ENCODE measurements around the gene BCDIN3D.
"Not testable (repeated sequence)": the region's sequence is repeated elsewhere in the genome, so short reads cannot be mapped to it uniquely, and the experiment has no call there.

BCDIN3D gene

DNA sequence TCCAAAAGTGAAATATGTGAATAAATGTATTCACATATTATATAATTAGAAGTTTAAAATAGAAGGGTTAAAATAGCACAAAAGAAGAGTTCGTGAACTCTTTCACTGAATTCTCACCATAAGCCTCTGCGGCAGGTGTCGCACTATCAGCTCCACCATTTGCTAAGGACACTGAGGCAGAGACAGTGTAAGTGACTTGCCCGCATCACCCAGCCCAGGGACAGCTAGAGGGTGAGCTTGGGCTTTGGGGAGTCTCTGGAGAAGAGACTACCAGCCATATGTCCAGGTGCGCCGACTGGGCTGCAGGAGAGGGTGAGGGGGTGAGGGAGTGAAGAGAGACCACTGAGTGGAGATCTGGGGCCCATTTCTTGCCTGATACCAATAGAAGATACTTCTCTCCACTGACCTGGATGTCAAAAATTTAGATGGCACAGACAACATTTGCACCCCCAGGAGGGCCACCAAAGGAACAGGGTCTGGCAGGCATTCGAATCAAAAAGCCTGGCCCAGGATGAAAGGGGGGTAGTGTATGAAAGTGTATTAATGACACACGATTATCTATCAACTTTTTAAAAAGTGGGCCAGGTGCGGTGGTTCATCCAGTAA lies 32.3 kb upstream of the BCDIN3D start:
- no peak for DNase-seq

DNA sequence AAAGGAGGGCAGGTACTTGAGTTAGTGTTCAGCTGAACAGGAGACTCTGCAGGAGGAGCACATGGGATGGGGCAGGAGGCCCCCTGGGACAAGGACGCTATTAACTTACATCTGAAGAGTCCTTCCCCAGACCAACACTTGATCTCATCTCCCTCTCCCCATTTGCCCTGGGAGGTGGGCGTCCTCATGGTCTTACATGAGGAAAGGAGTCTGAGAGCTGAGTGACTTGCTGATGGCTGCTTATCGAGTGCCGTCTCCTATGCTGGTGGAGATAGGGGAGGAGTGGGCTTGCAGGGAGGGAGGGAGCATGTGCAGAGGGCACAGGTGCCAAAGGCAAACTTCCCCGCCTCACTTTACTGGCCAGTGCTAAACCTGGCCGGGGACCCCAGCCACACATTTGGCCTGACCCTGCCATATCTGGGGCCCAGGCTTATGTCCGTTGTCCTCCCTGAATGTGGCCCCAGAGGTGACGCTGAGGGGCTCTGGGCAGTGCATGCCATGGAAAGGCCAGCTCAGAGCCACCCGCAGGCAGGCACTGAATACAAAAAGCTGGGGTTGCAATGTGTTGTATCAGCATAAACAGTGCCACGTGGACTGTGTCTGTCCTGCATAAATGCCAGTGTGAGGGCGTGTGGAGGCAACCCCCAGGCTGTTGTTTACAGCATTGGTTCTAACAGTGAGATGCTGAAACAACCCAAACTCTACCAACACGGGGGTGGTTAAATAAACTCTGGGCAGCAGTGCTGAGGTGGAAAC lies 31.4 kb upstream of the BCDIN3D start:
- no peak for DNase-seq

DNA sequence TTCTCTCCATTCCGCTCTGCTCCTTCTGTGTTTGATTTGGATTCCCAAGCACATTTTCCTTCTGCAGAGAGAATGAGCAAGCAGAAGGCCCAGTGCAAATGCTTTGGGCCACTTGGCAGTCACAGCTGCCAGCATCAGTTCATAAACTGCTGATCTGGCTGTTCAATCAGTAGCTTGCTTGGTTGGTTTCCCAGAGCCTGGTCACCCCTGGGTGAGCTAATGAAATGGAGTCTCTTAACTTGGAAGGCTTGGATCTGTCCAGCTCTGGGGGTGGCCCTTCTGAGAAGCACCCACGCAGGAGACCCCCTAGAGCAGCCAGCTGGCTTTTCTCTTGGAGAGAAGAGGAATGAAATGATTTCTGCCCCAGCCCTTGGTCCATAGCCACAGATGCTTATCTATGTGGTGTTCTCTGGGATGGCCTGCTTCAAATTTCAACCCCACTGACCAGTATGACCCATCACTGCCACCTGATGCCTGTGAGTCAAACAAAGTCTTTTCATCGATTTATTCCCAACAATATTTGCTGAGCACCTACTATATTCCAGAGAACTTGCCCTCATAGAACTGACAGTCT lies 30.5 kb upstream of the BCDIN3D start:
- no peak for DNase-seq

DNA sequence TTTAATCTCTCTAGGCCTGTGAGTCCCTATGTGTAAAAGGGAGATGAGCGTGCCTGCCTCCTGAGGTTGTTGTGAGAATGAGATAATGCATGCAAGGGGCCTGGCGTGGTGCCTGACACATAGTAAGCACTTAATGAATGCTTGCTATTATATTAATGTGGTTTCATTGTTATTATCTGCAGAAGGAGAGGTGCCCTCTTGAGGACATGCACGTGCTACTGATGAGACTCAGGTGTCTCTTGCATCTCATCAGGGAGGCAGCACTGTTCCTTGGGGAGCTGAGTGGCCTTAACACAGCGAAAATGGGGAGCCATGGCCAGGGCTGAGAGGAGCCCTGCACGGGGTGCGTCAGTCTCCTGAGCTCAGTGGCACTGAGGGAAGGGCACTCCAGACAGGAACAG lies 29.9 kb upstream of the BCDIN3D start:
- no peak for DNase-seq

DNA sequence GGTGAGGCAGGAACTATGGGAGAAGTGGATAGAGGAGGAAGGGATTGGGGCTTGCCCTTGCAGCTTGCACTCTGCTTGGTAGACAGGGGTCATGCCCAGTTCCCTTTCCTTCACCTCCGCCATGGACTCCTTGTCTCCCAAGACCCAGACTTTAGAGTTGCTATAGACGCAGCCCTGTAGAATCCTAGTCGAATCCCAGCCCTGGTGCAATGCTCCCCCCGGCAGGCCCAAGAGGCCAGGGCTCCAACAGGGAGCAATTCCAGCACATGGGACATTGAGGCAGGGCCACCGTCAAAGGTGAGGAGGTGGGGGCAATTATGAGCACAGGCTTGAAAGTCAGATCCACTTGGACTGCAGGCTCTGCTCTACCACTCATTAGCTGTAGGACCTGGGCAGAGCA lies 29.5 kb upstream of the BCDIN3D start:
- DNase-seq: no peak

DNA sequence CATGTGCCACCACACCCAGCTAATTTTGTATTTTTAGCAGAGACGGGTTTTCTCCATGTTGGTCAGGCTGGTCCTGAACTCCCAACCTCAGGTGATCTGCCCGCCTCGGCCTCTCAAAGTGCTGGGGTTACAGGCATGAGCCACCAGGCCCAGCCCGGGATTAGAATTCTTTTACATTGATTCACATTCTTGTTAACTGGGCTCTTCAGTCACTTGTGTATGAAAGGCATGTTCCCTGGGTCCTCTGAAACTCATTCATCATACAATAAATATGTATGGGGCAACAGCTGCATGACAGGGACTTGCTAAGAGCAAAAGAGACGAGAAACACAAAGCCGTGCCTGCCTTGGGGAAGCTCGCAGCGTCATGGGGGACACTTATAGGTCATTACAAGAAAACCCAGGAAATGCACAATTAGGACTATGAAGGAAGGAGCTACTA lies 28.9 kb upstream of the BCDIN3D start:
- not testable (repeated sequence) for DNase-seq

DNA sequence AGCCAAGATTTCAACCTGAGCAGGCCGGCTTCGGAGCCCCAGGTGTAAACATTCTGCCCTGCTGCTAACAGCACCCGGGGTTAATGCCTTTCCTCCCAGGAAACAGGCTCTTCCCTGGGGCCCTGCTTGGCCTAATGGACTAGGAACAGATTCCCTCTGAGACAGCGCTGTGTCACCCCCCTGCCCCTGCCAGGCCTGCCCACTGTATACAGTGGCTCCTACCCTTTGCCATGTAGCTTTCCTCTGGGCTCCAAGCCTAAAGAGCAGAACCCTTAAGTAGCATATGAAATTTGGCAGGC lies 28.3 kb upstream of the BCDIN3D start:
- DNase-seq: no peak

DNA sequence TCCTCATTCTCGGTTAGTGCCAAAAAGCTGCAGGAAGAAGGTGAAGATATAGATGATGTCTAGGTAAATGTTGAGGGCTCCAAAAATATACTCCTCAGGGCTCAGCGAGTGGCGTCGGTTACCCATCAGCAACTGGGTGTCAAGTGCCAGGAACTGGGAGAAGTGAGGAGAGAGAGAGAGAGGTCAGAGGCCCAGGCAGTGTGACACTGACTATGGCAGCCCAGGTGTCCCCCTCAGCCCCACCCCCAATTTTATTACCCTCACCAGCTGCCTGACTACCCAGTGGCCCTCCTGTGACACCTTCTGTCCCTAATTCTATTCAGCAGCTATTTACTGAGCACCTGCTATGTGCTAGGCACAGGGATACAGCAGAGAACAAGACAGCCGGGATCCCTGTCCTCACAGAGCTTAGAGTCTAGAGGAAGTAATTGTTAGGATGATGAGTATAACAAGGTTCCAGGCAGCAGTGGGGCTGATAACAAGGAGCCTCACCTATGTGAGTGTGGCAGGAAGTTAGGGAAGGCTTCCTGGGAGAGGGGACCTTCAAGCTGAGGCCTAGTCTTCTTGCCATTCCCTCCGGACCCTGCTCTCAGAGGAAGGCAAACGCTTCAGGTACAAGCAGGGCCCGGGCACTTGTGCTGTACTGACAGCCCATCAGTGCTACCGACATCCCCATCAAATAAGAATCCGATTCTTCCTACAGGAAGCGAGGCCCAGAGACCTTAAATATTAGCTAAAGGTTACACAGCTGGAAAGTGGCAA lies 27.8 kb upstream of the BCDIN3D start:
- no peak for DNase-seq

DNA sequence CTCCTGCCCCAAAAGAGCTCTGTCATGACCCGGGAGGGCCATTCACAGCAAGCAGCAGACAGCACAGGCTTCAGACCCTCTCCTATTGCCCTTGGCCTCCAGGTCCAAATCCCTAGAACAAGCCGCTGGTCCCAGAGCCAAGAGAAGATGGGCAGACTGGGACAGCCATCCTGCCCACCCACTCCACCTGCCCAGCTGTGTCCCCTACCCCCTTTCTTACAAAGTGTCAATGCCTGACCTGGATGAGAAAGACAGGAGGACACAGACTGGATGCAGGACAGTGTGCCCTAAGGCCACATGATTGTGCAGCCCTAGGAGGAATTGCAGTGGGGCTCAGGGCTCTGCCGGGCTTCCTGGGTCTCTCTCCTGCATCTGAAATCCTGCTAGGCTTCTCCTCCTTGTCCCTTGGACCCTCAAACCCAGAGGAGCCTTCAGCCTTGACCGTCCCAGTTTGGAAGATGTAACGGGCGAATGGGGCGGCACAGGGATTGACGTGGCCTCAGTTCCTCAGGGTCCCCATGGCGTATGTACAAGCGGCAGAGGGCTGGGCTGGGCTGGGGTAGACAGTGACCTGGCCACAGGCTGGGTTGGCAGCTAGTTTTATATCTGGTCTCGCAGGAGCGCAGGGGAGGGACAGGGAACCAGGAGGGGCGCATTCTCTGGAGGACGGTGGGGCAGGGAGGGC lies 27.1 kb upstream of the BCDIN3D start:
- no peak for DNase-seq

DNA sequence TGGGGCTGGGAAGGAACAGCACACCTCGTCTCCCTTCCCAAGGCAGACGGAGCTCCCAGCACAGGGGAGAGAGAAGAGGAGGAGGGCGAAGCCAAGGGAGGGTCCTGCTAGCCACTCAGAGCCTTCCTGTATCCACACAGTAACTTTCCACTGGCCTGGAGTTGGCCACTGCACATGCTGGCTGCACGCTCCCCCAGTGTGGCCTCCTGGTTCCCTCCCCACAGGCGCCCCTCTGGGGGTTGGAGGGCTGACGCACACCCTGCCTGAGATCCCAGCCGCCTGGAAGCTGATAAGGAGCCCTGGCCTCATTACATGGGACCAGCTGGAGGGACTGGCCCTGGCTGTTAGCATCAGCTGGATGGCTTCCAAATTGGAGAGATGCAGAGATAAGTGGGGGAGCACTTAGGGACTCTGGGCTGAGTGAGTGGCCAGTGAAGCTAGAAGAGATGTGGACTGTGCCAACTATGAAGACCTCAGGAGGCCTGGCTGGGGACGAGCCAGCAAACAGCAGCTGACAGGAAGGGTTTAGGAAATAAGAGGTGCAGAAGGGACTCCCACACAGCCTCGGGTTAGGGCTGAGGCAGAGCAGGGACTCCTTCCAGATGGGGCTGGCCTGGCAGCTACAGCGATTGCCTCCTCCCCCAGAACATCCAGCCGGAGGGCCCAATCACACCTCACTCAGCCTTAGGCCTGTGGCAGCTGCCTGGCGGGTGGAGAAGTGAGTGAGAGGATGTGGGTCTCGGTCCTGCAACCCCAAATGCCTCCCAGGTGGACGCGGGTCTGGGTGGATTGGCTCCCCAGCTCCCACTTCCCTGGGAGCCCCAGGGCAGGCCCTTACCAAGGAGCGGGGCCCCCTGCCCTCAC lies 26.3 kb upstream of the BCDIN3D start:
- DNase-seq: peak; percentile 97

DNA sequence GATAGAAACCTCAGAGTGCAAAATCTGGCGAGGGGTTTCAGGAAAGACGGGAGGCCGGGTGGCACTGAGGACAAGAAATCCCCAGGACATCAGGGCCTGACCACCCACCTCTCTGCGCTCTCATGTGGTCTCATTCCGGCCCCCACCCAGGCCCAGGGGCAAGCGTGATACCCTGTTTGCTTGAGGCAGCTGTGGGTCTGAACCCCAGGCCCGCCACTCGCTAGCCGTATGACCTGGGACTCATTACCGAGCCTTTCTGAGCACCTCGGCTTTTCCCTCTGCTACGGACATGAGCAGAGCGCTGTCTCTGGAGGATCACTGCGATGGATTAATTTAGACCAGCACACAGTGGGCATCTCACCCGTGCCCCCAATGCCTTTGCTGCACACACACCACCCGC lies 25.5 kb upstream of the BCDIN3D start:
- DNase-seq: no peak

DNA sequence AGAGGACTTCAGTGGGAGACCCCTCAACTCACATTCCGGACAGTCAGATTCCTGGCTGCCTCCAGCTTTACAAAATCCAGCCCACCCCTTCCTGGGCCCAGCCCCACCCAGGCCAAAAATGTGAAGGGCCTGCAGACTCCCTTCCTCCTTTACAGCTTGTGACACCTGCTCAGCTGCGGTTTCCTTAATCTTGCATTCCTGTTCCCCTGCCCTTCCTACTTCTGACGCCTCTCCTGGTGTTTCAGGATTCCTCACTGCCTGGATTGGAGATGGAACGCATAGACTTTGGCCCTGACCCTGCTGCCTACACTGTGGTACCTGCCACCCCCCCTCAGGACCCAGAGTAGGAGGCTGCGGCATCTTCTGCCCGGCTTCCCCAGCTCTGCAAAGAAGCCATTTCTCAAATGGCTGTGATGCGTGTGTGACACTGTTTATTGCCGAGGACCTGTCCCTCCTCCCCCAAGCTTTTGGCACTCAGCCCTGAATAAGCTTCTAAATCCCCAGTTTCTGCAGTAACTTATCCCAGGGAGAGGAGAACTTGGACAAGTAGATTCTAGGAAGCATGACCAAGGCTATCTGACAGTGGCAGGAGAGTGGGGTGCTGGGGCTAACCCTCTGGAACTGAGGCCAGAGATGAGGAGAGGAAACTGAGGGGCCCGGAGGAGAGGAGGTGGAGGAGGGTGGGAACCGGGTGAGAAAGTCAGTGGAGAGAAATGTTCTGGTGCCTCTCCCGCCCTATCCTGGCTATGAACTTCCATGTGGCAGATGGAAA lies 24.9 kb upstream of the BCDIN3D start:
- no peak for DNase-seq

DNA sequence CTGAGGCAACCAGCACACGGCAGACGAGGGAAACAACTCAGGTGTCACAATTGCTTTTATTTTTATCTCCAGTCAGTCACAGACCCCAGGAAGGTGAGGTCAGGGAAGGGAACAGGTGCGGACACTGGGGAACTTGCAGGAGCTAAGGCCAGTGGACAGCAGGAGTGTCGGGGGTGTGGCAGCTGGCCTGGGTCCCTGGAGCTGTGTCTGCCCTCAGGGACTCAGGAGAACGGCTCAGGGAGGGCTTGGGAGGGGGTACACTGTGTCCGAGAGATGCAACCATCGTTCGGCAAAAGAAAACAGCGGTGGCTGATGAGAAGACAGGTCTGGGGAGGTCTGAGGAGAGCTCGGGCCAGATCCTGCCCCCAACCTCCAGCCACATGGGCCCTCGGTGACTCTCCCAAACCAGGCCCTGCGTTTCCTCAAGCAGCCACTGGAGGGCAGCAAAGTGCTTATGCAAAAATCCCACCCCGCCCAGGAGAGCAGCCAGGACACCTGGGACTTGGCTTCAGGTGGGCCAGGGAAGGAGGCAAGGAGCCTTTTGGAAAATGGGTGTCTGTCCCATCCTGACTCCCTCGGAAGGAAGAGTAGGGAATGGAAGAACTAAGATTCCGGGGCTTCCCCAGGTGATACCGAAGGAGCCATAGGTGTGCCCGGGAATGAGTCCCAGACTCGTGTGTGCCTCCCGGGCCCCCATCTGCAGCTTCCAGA lies 24.1 kb upstream of the BCDIN3D start:
- peak; percentile 42 for DNase-seq

DNA sequence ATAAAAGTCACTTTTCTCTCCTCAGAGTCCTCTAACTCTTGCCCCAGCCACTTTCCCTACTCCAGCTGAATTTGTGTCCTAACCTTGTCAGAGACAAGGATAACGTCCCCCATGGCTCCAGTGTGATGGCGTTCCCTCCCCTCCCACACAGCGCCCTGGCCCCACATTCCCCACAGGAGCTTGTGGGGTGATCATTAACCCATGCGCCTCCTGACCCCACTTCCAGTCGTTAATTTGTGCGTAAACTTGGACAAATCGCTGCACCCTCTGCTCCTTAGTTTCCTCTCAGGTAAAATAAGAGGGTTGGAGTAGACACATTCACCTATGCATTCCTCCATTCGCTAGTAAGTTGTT lies 22.9 kb upstream of the BCDIN3D start:
- DNase-seq: no peak

DNA sequence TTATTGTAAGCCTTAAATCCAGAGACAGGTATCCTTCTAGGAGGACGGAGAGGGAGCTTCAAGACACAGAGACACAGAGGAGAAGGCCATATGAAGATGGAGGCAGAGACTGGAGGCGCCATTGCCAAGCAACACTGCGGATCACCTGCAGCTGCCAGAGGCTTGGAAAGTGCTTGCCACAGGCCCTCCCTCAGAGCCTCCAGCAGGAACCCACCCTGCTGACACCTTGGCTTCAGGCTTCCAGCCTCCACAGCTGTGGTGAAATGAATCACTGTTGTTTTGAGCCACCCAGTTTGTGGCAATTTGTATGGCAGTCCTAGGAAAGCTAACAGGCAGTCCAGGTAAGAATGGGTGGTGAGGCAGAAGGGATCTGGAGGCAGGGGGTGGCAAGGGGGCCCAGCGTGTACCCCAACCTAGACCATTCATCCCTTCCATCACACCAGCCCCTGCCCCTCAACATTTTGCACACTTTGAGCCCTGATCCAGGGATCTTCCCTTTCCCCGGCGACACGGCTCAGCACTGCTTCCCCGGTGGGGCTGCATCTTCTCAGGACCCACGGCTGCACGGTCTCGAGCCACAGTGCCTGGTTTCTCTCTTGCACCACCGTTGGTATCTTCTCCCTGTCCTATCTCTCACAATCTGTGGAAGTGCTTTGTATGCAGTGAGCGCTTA lies 22.3 kb upstream of the BCDIN3D start:
- no peak for DNase-seq

DNA sequence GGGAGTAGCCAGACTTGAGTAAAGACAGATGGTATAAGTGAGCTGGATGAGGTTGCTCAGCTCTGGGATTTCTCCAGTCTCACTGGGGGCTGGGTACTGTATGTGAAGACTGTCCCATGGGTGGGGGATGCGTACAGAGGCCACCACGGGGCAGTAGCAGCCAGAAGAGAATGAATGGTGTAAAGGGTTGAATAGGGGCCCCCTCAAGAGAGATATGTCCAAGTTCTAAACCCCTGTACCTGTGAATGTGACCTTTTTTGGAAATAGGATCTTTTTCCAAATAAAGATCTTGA lies 21.8 kb upstream of the BCDIN3D start:
- no peak for DNase-seq

DNA sequence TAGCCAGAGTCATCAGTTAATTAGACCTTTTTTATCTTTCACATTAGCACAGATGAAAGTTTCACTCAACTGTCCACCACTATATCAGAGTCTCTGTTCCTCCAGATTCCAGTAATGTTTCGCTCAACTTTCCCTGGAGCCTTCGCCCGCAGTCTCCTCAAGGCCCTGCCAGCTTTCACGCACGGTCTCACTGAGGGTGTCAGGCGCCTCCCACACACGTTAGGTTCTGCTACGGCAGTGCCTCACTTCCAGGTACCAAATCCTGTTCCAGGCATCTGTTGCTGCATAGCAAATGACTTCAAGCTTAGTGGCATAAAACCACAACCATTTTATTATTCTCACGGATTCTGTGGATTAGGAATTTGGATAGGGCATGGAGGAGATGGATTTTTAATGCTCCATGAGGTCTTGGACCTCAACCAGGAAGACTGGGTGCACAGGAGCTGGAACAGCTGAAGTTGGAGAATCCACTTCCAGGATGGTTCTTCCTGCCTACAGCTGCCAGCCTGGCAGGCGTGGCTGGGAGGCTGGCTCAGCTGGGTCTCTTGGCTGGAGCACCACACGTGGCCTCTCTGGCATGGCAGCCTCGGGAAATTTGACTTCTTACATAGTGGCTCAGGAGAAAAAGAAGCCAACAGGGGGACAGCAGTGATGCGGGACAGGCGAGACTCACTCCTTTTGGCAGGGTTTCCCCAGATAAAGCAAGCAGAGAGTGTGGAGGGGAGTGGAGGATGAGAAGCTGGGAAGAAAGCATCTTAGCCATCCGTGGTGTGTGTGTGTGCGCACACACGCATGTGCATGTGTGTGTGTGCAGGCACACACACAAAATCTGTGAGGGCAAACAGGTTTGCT lies 21.3 kb upstream of the BCDIN3D start:
- DNase-seq: no peak

DNA sequence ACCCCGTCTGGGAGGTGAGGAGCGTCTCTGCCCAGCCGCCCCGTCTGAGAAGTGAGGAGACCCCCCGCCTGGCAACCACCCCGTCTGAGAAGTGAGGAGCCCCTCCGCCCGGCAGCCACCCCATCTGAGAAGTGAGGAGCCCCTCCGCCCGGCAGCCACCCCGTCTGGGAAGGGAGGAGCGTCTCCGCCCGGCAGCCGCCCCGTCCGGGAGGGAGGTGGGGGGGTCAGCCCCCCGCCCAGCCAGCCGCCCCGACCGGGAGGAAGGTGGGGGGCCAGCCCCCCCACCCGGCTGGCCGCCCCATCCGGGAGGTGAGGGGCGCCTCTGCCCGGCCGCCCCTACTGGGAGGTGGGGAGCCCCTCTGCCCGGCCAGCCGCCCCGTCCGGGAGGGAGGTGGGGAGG lies 18.0 kb upstream of the BCDIN3D start:
- not testable (repeated sequence) for DNase-seq

DNA sequence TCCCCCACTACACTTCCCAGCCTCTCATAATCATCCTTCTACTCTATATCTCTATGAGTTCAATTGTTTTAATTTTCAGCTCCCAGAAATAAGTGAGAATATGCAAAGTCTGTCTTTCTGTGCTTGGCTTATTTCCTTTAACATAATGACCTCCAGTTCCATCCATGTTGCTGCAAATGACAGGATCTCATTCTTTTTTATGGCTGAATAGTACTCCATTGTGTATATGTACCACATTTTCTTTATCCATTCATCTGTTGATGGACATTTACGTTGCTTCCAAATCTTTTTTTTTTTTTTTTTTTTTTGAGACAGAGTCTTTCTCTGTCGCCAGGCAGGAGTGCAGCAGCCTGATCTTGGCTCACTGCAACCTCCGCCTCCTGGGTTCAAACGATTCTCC lies 13.0 kb upstream of the BCDIN3D start:
- DNase-seq: not testable (repeated sequence)

DNA sequence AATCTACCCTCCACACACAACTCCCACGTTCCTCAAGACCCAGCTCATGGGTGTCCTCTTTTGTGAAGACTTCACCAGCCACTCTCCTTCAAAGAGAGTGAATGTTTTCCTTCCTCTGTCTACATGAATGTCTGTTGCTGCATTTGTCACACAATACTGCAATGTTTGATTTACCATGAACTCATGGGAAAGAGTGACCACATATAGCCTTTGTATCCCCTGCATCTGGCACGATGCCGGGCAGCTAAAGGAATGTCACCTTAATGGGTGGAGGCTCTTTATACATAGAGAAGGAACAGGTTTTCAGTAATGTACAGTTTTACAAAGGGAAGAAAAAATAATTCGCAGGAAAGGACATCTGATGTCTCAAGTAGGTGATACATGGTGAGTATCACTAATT lies 12.1 kb upstream of the BCDIN3D start:
- no peak for DNase-seq
